Chondrocyte (in vitro differentiated cells): ENCODE data around the gene FOXRED1. TPM values are rescaled to one million over a fixed set of nuclear protein-coding genes. Genes with fewer than 3 reads are reported as not detected.
"Not testable (repeated sequence)": the region's sequence is repeated elsewhere in the genome, so short reads cannot be mapped to it uniquely, and the experiment has no call there.

Experiments used
- DNase-seq: peaks from one replicate; pipeline ENCODE4 v3.0.0; 2021; ENCODE audit warnings: mixed read lengths, low spot score
- H3K27ac Mint-ChIP-seq: one replicate; pipeline ENCODE4 v1.8.0; 2021; ENCODE audit warnings: mild to moderate bottlenecking, moderate library complexity, mixed read lengths; ENCODE audit not compliant: unreplicated experiment
- H3K27me3 Mint-ChIP-seq: 2 replicates; pipeline ENCODE4 v1.8.0; 2021; ENCODE audit warnings: low read depth, mixed read lengths
- H3K36me3 Mint-ChIP-seq: 2 replicates; pipeline ENCODE4 v1.8.0; 2021; ENCODE audit warnings: low read depth, mixed read lengths
- H3K4me1 Mint-ChIP-seq: 2 replicates; pipeline ENCODE4 v1.8.0; 2021; ENCODE audit warnings: low read depth, mild to moderate bottlenecking, mixed read lengths
- H3K4me3 Mint-ChIP-seq: one replicate; pipeline ENCODE4 v1.8.0; 2021; ENCODE audit warnings: mild to moderate bottlenecking, moderate library complexity, mixed read lengths; ENCODE audit not compliant: unreplicated experiment
- H3K9me3 Mint-ChIP-seq: 2 replicates; pipeline ENCODE4 v1.8.0; 2021; ENCODE audit warnings: low read depth, mixed read lengths
- total RNA-seq: library from RNA; stranded (reverse); gene quantifications from 3 replicates; pipeline ENCODE4 v1.2.1, GENCODE V29; 2021
- TF ChIP-seq, protein P1 (sequence below): fragments of 200-600 bp; sonication (generic); IDR thresholded peaks from 2 replicates; pipeline ENCODE4 v1.5.0; 2021; ENCODE audit warnings: antibody characterized with exemption, mild to moderate bottlenecking, moderate library complexity

FOXRED1 gene
- total RNA-seq, 1 donor from 2014 or later = 19.1 TPM

DNA sequence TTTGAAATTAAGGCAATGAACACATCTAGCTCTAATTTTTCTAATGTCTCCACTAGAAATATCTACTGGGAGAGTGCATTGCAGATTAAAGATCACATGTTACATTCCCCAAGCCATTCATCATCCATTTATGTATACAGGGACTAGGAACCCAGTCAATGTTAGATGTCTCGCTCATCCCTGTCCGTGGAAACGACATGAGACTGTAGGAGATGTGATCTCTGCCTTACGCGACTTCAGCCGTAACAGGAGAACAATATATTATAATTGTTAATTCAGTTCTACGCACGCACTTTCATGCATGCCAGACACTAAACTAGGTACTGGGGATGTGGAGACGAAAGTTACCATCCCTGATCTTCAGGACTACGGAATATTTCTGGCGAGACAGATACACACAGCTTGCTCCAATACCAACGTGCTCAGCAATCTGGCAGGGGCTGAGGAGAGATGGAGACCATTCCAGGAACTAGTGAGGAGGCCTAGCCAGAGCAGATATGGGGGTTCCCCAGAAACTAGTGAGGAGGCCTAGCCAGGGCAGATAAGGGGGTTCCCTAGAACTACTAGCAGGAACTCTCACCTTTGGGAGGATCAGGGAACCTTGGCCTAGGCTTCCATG lies 35.6 kb downstream of the FOXRED1 start:
- DNase-seq = no peak
- Mint-ChIP-seq H3K4me1 (peaks cover 35% of the 10 kb centered on the region), H3K36me3 (no peaks in the 10 kb centered on the region), H3K9me3 (no peaks in the 10 kb centered on the region), H3K27me3 (no peaks in the 10 kb centered on the region), H3K4me3 (peak overlapping the region; percentile 92), H3K27ac (peak overlapping the region; percentile 98)
- TF ChIP-seq, protein P1, sequence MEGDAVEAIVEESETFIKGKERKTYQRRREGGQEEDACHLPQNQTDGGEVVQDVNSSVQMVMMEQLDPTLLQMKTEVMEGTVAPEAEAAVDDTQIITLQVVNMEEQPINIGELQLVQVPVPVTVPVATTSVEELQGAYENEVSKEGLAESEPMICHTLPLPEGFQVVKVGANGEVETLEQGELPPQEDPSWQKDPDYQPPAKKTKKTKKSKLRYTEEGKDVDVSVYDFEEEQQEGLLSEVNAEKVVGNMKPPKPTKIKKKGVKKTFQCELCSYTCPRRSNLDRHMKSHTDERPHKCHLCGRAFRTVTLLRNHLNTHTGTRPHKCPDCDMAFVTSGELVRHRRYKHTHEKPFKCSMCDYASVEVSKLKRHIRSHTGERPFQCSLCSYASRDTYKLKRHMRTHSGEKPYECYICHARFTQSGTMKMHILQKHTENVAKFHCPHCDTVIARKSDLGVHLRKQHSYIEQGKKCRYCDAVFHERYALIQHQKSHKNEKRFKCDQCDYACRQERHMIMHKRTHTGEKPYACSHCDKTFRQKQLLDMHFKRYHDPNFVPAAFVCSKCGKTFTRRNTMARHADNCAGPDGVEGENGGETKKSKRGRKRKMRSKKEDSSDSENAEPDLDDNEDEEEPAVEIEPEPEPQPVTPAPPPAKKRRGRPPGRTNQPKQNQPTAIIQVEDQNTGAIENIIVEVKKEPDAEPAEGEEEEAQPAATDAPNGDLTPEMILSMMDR = peak; percentile 5

- TF ChIP-seq, protein P1 = no peak
- no peak overlapping the region for H3K4me3 Mint-ChIP-seq
- H3K27me3 Mint-ChIP-seq = no peaks in the 10 kb centered on the region
- no peaks in the 10 kb centered on the region for H3K36me3 Mint-ChIP-seq
- DNase-seq = no peak
- H3K4me1 Mint-ChIP-seq = peaks cover 40% of the 10 kb centered on the region
- H3K27ac Mint-ChIP-seq = no peak overlapping the region
- no peaks in the 10 kb centered on the region for H3K9me3 Mint-ChIP-seq
These were observed 36.7 kb downstream of the FOXRED1 start for GRCh38 chr11:126305699-126306098.

- Mint-ChIP-seq H3K27ac (no peak overlapping the region), H3K4me1 (peaks cover 41% of the 10 kb centered on the region), H3K36me3 (peaks cover 4% of the 10 kb centered on the region), H3K9me3 (no peaks in the 10 kb centered on the region), H3K27me3 (no peaks in the 10 kb centered on the region), H3K4me3 (no peak overlapping the region)
- DNase-seq = no peak
- TF ChIP-seq, protein P1 = peak; percentile 83
These were observed 38.8 kb downstream of the FOXRED1 start for GRCh38 chr11:126307706-126308105.

DNA sequence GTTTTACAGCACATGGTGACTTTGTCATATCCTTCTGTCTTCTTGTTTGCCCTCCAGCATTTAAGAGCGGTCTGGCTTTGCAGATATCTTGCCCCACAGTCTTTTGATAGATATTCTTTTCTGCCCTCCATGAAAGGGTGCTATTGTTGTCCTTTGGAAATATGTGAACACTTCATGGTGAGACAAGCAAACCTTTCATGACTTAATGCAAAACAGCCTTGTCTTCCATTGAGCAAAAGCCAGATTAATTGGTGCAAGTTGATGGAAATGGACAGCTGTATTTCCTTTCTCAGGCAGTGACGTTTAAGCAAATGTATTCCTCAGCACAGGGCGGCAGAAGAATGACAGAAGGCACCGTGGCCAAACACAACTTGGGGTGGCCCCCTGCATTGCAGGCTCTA lies 39.3 kb downstream of the FOXRED1 start:
- DNase-seq = no peak
- H3K27ac Mint-ChIP-seq = no peak overlapping the region
- TF ChIP-seq, protein P1 = no peak
- H3K4me3 Mint-ChIP-seq = no peak overlapping the region
- peaks cover 4% of the 10 kb centered on the region for H3K36me3 Mint-ChIP-seq
- no peaks in the 10 kb centered on the region for H3K9me3 Mint-ChIP-seq
- H3K27me3 Mint-ChIP-seq = no peaks in the 10 kb centered on the region
- H3K4me1 Mint-ChIP-seq = peaks cover 37% of the 10 kb centered on the region

- DNase-seq, H3K4me3 Mint-ChIP-seq, H3K27ac Mint-ChIP-seq, H3K9me3 Mint-ChIP-seq, H3K27me3 Mint-ChIP-seq, H3K36me3 Mint-ChIP-seq: not testable (repeated sequence)
- H3K4me1 Mint-ChIP-seq = peaks cover 38% of the 10 kb centered on the region
These were observed 39.8 kb downstream of the FOXRED1 start for GRCh38 chr11:126308771-126309170.
